CD4-positive, alpha-beta T cell treated with Interleukin-2 at 100 ng/mL for 4 hours (primary cell): ENCODE results near the gene KMT2B.
"Not testable (repeated sequence)": the region's sequence is repeated elsewhere in the genome, so short reads cannot be mapped to it uniquely, and the experiment has no call there.

Source experiments
- DNase-seq: peaks from one replicate; pipeline ENCODE4 v3.0.0-alpha.2; 2020; ENCODE audit warnings: low spot score

KMT2B gene

GRCh38 chr19:35712567-35713505 is 5.0 kb upstream of the KMT2B start:
- DNase-seq: peak; percentile 74

DNA sequence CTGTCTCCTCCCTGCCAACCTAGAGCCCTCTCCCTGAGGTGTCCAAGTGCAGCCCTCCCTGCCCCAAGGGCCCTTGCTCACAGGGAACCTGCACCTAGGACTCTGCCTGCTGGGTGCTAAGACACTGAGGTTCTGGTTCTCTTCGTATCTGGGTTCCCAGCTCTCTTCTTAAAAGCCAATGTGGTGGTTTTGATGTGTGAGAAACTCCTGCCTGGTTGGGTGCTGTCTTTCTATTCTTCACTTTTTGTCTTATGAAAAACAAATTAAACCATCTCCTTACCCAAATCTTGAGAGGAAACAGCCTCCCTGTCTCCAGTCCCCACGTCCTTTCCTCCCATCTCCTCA is 4.3 kb upstream of the KMT2B start:
- no peak for DNase-seq

- no peak for DNase-seq
These were observed 3.8 kb upstream of the KMT2B start for GRCh38 chr19:35713904-35714495.

DNA sequence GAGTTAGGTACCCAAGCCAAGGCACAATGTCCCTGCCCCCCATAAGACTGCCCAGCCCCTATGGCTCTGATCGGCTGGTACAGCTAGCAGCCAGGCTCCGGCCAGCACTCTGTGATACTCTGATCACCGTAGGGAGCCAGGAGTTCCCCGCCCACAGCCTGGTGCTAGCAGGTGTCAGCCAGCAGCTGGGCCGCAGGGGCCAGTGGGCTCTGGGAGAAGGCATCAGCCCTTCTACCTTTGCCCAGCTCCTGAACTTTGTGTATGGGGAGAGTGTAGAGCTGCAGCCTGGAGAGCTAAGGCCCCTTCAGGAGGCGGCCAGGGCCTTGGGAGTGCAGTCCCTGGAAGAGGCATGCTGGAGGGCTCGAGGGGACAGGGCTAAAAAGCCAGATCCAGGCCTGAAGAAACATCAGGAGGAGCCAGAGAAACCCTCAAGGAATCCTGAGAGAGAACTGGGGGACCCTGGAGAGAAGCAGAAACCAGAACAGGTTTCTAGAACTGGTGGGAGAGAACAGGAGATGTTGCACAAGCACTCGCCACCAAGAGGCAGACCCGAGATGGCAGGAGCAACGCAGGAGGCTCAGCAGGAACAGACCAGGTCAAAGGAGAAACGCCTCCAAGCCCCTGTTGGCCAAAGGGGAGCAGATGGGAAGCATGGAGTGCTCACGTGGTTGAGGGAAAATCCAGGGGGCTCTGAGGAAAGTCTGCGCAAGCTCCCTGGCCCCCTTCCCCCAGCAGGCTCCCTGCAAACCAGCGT is 3.0 kb upstream of the KMT2B start:
- no peak for DNase-seq

DNA sequence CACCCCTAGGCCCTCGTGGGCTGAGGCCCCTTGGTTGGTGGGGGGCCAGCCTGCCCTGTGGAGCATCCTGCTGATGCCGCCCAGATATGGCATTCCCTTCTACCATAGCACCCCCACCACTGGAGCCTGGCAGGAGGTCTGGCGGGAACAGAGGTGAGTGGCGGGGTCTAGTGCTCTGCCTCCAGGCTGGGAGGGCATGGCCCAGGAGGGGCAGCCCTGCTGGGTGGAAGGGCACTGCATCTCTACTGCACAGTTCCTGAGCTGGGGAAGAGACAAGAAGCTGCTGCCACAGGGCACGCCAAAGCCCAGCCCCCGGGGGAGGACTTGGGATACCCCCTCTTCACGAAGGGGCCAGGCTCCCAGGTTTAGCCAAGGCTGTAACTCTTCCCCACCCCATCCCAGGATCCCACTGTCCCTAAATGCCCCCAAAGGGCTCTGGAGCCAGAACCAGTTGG is 2.4 kb upstream of the KMT2B start:
- DNase-seq: no peak

DNA sequence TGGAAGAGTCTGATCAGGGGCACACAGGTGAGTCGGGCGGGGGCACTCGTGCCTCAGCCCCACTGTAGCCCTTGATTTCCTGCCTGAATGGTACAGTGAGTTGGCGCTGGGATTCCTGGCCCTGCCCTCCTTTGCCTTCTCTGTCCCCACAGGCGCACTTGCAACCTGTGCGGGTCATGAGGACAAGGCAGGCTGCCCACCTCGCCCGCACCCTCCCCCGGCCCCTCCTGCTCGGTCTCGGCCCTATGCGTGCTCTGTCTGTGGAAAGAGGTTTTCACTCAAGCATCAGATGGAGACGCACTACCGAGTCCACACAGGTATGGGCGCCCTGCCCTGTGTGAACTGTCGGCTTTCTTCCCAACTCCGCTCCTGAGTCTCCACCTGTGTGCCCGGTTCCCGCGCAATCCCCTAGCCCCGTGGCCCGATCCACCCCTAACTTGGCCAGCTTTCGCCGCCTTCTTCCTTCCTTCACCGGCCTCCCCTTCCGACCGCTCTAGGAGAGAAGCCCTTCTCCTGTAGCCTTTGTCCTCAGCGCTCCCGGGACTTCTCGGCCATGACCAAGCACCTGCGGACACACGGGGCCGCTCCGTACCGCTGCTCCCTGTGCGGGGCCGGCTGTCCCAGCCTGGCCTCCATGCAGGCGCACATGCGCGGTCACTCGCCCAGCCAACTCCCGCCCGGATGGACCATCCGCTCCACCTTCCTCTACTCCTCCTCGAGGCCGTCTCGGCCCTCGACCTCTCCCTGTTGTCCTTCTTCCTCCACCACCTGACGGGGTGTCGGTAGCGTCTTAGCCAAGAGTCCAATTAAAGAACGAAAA is 1.6 kb upstream of the KMT2B start:
- DNase-seq: no peak

DNA sequence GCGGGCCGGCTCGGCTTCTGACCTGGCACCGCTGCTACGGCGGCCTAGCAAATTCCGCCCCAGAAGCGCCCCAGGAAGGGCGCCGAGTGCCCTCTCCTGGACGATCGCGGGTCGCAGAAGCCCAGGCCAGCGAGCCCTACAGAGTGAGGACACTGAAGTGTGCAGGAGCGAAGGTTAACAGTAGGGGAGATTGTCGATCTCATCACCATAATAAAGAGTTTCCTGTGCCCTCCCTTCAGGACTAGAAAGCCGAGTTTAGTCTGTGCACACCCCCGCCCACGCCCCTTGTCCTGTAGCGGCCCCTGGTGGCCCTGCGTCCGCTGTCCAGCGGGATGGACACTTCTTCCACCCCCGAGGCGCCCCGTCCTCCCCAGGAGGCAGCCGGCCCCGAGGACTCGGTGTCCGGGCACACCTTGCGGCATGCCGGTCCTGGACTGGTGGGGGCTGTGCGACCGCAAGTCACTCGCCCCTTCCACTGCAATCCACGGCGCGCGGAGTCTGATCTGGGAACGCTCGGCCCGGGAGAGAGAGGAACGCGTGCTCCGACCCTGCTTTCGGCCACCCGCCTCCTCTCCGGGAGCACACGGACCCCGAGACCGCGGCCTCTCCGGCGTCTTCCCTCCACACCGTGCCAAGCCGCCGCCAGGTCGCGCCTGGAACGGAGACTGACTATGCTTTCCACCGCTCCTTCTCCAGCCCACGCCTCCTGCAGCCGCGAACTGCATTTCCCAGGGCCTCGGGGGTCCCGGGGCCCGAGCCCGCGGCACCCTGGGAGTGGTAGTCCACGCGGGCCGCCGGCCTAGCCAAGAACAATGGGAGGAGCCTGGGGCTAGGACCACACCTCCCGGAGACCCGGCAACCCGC is 770 bp upstream of the KMT2B start:
- peak; percentile 98 for DNase-seq

GRCh38 chr19:35718345-35719041 is 690 bp downstream of the KMT2B start:
- DNase-seq: peak; percentile 19

DNA sequence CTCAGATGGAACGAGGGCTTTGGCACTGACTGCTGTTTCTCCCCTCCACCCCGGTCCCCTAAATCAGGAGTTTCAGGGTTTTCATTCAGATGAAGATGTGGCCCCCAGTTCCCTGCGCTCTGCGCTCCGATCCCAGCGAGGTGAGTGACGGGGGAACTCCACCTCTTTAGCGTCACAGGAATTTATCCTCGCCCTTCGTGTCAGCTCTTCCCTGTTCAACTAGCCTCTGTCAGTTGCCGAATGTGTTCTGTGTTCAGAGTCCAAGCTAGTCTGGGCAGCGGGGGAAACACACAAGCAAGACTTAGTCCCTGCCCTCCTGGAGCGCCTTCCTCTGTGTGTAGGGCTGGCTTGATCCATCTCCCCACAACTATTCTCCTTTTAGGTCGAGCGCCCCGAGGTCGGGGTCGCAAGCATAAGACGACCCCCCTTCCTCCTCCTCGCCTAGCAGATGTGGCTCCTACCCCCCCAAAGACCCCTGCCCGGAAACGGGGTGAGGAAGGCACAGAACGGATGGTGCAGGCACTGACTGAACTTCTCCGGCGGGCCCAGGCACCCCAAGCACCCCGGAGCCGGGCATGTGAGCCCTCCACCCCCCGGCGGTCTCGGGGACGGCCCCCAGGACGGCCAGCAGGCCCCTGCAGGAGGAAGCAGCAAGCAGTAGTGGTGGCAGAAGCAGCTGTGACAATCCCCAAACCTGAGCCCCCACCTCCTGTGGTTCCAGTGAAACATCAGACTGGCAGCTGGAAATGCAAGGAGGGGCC is 1.8 kb downstream of the KMT2B start:
- DNase-seq: no peak

- no peak for DNase-seq
These were observed 2.3 kb downstream of the KMT2B start for GRCh38 chr19:35720163-35720524.

DNA sequence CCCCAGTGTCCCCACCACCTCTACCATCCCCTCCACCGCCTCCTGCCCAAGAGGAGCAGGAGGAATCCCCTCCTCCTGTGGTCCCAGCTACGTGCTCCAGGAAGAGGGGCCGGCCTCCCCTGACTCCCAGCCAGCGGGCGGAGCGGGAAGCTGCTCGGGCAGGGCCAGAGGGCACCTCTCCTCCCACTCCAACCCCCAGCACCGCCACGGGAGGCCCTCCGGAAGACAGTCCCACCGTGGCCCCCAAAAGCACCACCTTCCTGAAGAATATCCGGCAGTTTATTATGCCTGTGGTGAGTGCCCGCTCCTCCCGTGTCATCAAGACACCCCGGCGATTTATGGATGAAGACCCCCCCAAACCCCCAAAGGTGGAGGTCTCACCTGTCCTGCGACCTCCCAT is 2.8 kb downstream of the KMT2B start:
- DNase-seq: no peak

- DNase-seq: no peak
These were observed 3.6 kb downstream of the KMT2B start for GRCh38 chr19:35721374-35721773.

DNA sequence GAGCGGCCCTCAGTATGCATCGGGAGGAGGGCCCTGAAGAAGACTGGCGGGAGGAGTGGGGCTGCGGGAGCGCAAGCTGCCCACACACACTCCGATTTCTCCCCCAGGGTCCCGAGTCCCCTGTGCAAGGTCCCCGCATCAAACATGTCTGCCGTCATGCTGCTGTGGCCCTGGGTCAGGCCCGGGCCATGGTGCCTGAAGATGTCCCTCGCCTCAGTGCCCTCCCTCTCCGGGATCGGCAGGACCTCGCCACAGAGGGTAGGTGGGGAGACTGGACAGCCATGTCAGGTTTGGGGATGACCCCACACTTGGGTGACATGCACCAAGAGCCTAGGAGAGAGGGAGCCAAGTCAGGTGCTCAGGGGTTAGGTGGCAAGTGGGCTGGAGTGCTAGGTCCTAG is 4.7 kb downstream of the KMT2B start:
- DNase-seq: no peak

GRCh38 chr19:35722897-35723296 is 5.1 kb downstream of the KMT2B start:
- no peak for DNase-seq

GRCh38 chr19:35723671-35724070 is 5.9 kb downstream of the KMT2B start:
- DNase-seq: no peak

GRCh38 chr19:35724132-35724531 is 6.3 kb downstream of the KMT2B start:
- not testable (repeated sequence) for DNase-seq

DNA sequence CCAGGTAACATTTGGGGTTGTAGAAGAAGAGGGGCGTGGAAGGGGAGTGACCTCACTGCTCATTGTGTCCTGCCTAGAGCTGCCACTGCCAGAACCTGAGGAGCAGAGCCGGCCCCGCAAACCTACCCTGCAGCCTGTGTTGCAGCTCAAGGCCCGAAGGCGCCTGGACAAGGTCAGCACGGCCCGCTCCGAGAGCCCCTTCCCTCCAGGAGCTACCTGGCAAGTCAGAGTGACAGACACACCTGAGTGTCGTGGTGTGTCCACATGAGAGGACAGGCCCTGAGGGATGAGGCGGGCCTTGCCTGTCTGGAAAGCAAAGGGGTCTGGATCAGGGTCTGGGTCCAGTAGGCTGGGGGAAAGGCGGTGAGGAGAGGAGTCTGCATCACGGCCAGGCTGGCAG is 6.8 kb downstream of the KMT2B start:
- no peak for DNase-seq

DNA sequence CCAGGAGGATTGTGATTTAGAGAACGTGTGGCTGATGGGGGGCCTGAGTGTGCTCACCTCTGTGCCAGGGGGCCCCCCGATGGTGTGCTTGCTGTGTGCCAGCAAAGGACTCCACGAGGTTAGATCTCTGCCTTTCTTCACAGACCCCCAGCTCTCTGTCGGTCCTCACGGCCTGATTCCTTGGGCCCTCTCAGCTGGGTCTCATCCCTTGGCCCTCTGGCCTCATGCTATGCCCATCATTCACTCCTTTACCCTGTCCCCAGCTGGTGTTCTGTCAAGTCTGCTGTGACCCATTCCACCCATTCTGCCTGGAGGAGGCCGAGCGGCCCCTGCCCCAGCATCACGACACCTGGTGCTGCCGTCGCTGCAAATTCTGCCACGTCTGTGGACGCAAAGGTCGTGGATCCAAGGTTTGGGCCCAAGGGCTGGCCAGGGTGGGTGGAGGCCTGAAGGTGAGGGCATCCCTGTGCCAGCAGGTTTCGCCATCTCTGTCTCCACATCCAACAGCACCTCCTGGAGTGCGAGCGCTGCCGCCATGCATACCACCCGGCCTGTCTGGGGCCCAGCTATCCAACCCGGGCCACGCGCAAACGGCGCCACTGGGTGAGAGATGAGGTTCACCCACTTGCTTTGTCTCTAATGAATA is 7.5 kb downstream of the KMT2B start:
- no peak for DNase-seq
